ENCODE results near the gene MGAT4C.
"Not testable (repeated sequence)": the region's sequence is repeated elsewhere in the genome, so short reads cannot be mapped to it uniquely, and the experiment has no call there.

The MGAT4C gene

GRCh38 chr12:86256163-86256562 is at the start of gene MGAT4C:
MGAT4C (minus strand) TSS chr12:86256391.
- DNase-seq, result no peak

GRCh38 chr12:86296396-86296795 is 40.2 kb upstream of the MGAT4C start:
- DNase-seq, result not testable (repeated sequence)

GRCh38 chr12:86293682-86294240 is 37.6 kb upstream of the MGAT4C start:
- DNase-seq, result no peak

DNA sequence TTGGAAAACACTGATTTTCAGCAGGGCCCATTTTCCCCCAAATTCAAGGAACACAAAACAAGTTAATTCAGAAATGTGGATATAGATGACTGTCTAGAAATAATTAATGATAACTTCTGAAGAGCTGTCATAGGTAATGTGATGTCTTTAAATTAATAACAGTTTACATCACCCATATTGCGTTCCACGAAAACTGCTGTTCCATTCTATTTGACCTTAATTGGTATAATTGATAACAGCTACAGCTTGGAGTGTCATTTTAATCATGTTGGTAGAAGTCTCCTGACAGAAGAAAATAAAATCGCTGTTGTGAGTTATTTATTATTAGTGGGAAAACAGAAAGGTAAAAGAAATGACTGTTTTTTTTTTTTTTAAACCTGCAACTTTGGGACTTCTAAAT is 36.3 kb upstream of the MGAT4C start:
- DNase-seq, result no peak

GRCh38 chr12:86290615-86291014 is 34.4 kb upstream of the MGAT4C start:
- no peak for DNase-seq

DNA sequence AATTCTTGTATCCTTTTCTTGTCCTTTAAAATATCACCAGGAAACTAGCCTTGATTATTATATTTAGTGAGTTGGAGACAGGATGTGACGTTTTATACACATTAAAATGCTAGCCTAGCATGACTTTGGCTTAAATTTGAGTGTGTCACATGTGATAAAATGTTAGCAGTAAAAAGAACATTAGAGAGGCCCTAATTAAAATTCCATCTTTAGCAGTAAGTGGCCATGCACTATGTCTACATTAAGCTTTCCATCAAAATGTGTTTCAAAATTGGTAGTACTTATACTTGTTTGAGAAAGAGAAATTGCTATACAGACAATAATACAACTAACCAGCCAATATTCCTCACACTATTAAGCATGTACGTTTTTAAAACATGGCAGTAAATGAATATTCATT is 29.9 kb upstream of the MGAT4C start:
- DNase-seq, result no peak

GRCh38 chr12:86283620-86284019 is 27.4 kb upstream of the MGAT4C start:
- no peak for DNase-seq

- no peak for DNase-seq
Observed at GRCh38 chr12:86275356-86275755, 19.2 kb upstream of the MGAT4C start.

GRCh38 chr12:86265329-86265695 is 9.1 kb upstream of the MGAT4C start:
- DNase-seq, result no peak

- DNase-seq, result no peak
Observed at GRCh38 chr12:86264451-86265328, 8.5 kb upstream of the MGAT4C start.

DNA sequence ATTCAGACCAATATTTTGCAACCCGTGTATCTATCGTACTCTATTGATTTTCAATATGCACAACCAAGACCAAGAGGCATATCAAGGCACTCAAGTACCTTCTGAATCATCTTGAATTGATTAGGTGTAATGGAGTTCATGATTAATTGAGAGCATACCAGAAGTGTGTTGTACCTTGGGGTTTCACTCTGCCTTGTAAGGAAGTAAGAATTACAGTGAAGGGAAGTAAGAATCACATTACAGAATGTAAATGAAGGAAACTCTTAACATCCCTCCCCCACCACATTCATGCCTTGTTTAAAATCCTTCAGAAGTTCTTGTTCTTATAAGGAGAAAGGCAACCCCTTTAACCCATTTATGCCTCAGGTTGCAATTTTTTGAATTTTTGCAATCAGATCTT is 5.4 kb upstream of the MGAT4C start:
- no peak for DNase-seq

GRCh38 chr12:86261142-86261541 is 5.0 kb upstream of the MGAT4C start:
- DNase-seq, result no peak

DNA sequence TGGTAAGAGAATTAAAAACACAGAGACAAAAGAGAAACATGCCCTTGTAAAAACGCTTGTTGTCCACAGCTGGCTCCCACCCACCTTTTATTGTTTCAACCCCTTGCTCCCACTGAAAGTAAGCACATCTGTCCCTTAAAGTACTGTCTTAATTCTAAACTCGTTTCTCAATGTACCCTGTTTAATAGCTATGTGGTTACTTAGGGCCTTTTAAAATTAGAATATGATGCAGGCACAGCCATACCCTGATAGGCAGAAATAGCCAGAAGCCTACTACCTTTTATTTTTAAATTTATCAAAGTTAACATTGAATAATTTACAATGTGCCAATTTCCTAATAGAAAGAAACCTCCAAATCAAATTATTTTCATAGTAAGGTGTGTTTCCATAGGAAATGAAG is 4.0 kb upstream of the MGAT4C start:
- no peak for DNase-seq

DNA sequence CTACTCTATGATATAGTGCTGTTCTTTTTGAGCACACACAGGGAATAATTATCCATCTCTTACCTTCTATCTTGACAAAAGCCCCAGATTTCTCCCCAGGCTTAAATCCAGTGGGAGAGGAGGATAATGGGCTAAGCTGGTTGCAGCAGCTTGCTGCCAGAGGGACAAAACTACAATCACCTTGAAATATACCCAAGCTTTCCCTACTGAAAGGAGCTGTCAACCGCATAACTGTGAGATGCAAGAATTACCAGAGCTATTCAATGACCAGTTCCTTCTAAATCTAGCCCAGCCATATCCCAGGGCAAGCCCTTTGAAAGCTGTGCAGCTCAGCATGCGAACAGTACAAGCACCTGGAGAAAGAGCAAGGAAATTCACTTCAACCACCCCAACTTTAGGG is 943 bp upstream of the MGAT4C start:
- no peak for DNase-seq

- no peak for DNase-seq
Observed at GRCh38 chr12:86254399-86255107, 1.6 kb downstream of the MGAT4C start.

DNA sequence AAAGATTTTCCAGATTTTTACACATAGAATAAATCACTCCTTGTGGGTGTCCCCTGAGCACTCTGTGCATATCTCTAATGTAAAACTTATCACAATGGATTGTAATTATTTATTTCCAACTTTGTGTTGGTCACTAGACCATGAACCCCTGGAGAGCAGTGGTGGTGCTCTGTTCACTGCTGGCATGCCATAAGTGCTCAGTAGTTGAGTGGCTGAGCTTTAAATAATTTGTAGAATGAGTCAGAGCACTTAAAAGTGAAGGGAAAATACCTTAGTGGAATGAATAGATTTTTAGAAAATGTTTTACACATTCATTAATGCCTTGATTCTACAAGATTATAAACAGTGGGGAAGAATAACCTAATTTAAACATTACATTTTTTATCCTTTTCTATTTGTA is 6.3 kb downstream of the MGAT4C start:
- DNase-seq, result no peak

- DNase-seq, result no peak
Observed at GRCh38 chr12:86249276-86249675, 6.9 kb downstream of the MGAT4C start.

DNA sequence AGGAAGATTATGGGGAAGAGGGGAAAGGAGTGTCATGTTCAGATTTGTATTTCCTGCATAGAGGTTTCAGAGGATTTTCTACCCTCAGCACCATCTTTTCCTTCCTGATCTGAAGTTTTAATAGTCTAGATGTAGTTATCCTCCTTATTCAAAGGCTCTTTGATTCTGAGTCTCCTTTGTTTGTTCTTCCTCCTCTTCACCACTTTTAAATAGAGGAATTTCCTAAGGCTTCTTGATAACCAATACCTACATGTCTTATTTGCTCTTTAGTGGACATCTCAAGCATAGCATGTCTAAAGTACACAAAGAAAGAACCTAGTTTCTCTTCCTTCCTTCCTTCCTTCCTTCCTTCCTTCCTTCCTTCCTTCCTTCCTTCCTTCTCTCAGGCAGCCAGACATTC is 8.3 kb downstream of the MGAT4C start:
- no peak for DNase-seq

- DNase-seq, result no peak
Observed at GRCh38 chr12:86241600-86241999, 14.6 kb downstream of the MGAT4C start.

- DNase-seq, result no peak
Observed at GRCh38 chr12:86234316-86234855, 21.8 kb downstream of the MGAT4C start.

DNA sequence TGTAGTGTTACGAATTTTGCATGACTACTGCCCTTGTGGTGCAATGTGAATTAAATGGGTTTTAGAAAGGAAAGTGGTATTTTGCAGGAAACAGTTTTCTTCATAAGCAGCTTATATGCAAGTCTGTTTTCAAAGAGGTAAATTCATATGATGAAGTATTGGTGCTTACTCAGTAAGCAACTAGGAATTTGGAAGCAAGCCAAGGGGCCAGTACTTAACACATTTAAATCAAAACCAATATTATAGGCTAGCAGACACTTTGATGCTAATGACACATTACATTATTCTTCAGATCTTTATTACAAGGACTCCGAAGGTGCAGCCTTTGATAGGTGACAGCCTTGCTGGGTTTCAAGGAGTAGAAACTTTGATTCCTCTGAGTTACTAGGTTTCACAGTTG is 23.1 kb downstream of the MGAT4C start:
- no peak for DNase-seq

DNA sequence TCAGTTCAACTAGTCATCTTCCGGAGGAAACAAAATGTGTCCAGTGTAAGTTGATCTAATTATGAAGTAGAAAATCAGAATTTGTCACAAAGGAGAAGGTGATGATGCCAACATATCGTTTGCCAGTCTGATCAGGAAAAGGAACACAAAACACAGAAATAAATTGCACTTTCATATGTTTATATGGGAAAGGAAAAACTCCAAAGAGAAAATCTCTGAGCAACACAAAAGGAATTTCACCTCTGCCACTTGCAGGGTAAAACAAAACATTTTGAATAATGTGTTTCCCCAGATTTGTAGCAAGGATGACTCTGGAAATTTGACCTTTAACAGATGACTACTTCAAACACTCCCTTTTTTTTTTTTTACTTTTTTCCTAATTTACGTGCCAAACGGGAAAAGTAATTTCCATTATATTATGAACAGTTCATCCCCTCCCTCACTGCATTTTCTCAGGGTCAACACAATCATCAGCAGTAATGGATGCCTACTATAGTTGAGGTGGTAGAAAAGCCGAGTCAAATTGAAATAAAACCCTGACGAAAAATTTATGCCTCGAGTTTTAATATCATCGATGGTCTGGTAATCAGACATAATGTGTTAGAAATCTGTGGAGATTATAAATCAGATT is 25.6 kb downstream of the MGAT4C start:
- no peak for DNase-seq

DNA sequence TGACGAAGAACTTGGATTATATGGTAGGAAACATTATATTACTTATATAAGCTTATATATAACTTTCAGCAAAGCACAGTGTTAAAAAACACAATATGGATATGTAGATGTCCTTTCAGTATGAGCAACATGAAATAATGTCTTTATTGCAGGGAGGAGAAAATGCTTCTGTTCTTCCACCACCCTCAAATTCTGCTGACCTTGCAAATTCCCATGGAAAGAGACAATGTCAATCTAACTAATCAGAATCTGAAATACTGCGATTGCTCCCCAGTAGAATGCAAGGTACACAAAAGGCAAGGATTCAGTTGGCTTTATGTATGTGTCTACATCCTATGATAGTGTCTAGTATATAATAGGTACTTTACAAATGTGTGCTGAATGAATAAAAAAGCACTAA is 26.4 kb downstream of the MGAT4C start:
- no peak for DNase-seq
